Brain microvascular endothelial cell (primary cell): ENCODE measurements around the gene NACC2.

Source experiments
- DNase-seq: peaks from one replicate; pipeline ENCODE4 v3.0.0-alpha.2; 2020
- H3K27ac ChIP-seq: fragments of 250-450 bp; sonication (Bioruptor Pico); 2 replicates; pipeline ENCODE4 v1.5.1; 2020; ENCODE audit warnings: mild to moderate bottlenecking, moderate library complexity
- H3K27me3 ChIP-seq: fragments of 250-450 bp; sonication (Bioruptor Pico); replicated peaks from 2 replicates; pipeline ENCODE4 v1.5.1; 2020; ENCODE audit warnings: mild to moderate bottlenecking
- H3K36me3 ChIP-seq: fragments of 250-450 bp; sonication (Bioruptor Pico); replicated peaks from 2 replicates; pipeline ENCODE4 v1.5.1; 2020; ENCODE audit warnings: mild to moderate bottlenecking
- H3K4me3 ChIP-seq: 2 replicates; pipeline ENCODE4 v1.5.1; 2011; ENCODE audit warnings: low read depth, mild to moderate bottlenecking, control low read depth, low read length, moderate library complexity
- CTCF ChIP-seq: IDR thresholded peaks from 2 replicates; pipeline ENCODE4 v1.5.1; 2011; ENCODE audit warnings: low read depth, mild to moderate bottlenecking, moderate library complexity, low read length, control low read depth, inconsistent platforms; ENCODE audit errors: missing control alignments
- in situ Hi-C: cut with HindIII; loops from 2 replicates; pipeline ENCODE4 v1.10.0; 2017; ENCODE audit warnings: low sequenced_read_pairs, low pct_ligation_motif_present

The NACC2 gene

GRCh38 chr9:135956802-135957174, 138.3 kb downstream of the NACC2 start:
- H3K27me3 ChIP-seq: no peaks in the 10 kb centered on the region
- no peak for DNase-seq
- in situ Hi-C loops: no loop called here
- H3K36me3 ChIP-seq: peaks cover 3% of the 10 kb centered on the region
- H3K4me3 ChIP-seq: no peak overlapping the region
- H3K27ac ChIP-seq: no peak overlapping the region
- TF ChIP-seq CTCF: no peak
